ENCODE measurements around the gene BTF3. TPM values are rescaled to one million over a fixed set of nuclear protein-coding genes. Genes with fewer than 3 reads are reported as not detected.
A peak's percentile ranks its signal among the peaks of the same experiment; 100 is the strongest.

Gene BTF3
- total and polyA plus RNA-seq, 2 experiments from 2014 or later = 407 to 458 TPM

GRCh38 chr5:73515232-73515631 is 17.0 kb downstream of the BTF3 start:
- TF ChIP-seq, protein P1, sequence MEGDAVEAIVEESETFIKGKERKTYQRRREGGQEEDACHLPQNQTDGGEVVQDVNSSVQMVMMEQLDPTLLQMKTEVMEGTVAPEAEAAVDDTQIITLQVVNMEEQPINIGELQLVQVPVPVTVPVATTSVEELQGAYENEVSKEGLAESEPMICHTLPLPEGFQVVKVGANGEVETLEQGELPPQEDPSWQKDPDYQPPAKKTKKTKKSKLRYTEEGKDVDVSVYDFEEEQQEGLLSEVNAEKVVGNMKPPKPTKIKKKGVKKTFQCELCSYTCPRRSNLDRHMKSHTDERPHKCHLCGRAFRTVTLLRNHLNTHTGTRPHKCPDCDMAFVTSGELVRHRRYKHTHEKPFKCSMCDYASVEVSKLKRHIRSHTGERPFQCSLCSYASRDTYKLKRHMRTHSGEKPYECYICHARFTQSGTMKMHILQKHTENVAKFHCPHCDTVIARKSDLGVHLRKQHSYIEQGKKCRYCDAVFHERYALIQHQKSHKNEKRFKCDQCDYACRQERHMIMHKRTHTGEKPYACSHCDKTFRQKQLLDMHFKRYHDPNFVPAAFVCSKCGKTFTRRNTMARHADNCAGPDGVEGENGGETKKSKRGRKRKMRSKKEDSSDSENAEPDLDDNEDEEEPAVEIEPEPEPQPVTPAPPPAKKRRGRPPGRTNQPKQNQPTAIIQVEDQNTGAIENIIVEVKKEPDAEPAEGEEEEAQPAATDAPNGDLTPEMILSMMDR (IDR thresholded peaks at IDR 0.05; ENCODE audit: low read depth, low read length) = no peak
- no peak for DNase-seq (ENCODE audit: low read depth in 1 of 2, low spot score in 1 of 2)
- H3K27ac ChIP-seq = no peak overlapping the region

DNA sequence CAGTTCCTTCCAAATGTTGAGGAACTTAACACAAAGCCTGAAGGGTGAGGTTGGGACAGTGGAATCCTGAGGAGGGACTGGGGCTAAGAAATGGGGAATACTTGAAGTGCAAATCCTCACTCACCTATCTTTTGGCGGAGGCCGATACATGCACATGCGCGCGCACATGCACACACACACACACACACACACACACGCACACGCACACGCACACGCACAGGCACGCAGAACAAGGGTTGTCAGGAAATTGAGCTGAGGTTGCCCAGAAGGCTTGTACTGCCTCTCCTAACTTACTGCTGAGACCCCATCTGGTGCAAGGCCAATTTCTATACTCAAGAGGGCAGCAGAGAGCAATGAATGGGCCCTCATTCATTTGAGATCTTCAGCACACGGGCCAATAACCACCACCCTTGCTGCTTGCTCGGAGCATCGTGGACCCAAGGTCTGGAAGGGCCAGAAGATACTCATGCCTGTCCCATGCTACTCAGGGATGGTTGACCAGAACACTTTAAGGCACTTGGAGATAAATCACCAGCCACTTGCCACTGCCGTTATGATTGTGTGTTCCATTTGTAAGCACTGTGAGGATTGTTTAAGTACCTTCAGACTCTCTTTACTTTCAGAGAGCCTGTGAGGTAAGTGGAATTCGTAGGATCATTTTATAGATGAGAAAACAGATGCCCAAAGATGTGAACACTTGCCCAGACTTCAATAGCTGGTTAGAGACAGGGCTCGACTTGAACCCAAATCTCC is 21.5 kb downstream of the BTF3 start:
- no peak overlapping the region for H3K27ac ChIP-seq
- no peaks in the 10 kb centered on the region for H3K9me3 ChIP-seq (ENCODE audit: low read depth)
- H3K27me3 ChIP-seq = no peaks in the 10 kb centered on the region
- H3K36me3 ChIP-seq = no peaks in the 10 kb centered on the region
- TF ChIP-seq, protein P1 (IDR thresholded peaks at IDR 0.05; ENCODE audit: low read depth, low read length) = peak; percentile 81
- DNase-seq (ENCODE audit: low read depth in 1 of 2, low spot score in 1 of 2) = peak; percentile 82 to 89
- no peaks in the 10 kb centered on the region for H3K4me1 ChIP-seq (ENCODE audit: low read depth)
- H3K4me3 ChIP-seq = no peak overlapping the region

More at GRCh38 chr5:73515232-73515631, 17.0 kb downstream of the BTF3 start:
- no peaks in the 10 kb centered on the region for H3K27me3 ChIP-seq
- H3K36me3 ChIP-seq = no peaks in the 10 kb centered on the region
- H3K4me1 ChIP-seq (ENCODE audit: low read depth) = no peaks in the 10 kb centered on the region
- no peaks in the 10 kb centered on the region for H3K9me3 ChIP-seq (ENCODE audit: low read depth)
- H3K4me3 ChIP-seq = no peak overlapping the region

- no peaks in the 10 kb centered on the region for H3K36me3 ChIP-seq
- H3K4me3 ChIP-seq = no peak overlapping the region
- no peak for DNase-seq (ENCODE audit: low read depth in 1 of 2, low spot score in 1 of 2)
- no peaks in the 10 kb centered on the region for H3K27me3 ChIP-seq
- no peaks in the 10 kb centered on the region for H3K4me1 ChIP-seq (ENCODE audit: low read depth)
- TF ChIP-seq, protein P1 (IDR thresholded peaks at IDR 0.05; ENCODE audit: low read depth, low read length) = no peak
- no peak overlapping the region for H3K27ac ChIP-seq
- no peaks in the 10 kb centered on the region for H3K9me3 ChIP-seq (ENCODE audit: low read depth)
Observed at GRCh38 chr5:73522989-73523388, 24.7 kb downstream of the BTF3 start.

DNA sequence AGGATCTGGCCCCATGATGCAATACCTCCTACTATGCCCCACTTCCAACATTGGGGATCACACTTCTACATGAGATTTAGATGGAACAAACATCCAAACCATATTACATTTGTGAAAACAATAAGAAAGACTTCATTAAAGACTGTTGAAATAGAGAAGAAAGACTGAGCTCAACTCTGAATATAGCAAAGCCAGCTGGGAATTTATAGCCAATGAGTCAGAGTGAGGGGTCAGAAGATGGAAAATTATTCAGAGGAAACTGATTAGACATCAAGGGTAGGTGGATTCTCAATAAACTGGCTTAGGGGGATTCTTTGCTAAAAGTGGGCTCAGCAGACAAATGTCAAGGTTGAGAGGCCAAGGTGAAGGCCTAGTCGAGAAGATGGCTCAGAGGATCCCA is 25.6 kb downstream of the BTF3 start:
- Histone ChIP-seq H3K9me3 (ENCODE audit: low read depth) (no peaks in the 10 kb centered on the region), H3K27me3 (no peaks in the 10 kb centered on the region), H3K36me3 (no peaks in the 10 kb centered on the region), H3K4me1 (ENCODE audit: low read depth) (no peaks in the 10 kb centered on the region), H3K4me3 (no peak overlapping the region), H3K27ac (no peak overlapping the region)
- TF ChIP-seq, protein P1 (IDR thresholded peaks at IDR 0.05; ENCODE audit: low read depth, low read length) = no peak
- no peak for DNase-seq (ENCODE audit: low read depth in 1 of 2, low spot score in 1 of 2)

DNA sequence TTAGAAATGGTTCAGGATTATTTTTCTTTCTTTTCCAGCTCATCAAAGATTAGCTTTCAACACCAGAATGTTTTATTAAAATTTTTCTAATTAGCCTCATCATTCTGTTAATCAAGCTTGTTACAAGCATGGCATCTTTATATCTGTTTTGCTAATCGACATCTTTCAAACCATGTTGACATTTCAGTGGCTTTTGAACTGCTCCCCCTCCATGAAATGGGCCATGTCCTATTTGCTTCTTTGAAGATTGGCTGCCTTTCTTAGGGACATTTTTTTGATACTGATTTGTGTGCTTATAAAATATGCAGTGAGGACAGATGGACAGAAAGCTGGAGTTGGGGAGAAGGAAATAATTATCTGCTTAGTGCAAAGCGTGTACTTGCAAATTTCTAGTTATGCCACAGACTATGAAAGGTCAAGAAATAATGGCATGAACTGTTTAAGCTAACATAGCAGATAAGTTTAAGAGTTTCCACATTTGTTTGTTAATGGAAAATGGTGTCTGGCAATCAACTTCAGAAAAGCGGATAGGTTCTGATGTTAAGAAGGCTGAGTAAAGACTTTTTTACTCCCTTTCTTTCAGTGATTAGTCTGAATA is 27.5 kb downstream of the BTF3 start:
- Histone ChIP-seq H3K4me1 (ENCODE audit: low read depth) (no peaks in the 10 kb centered on the region), H3K27me3 (no peaks in the 10 kb centered on the region), H3K4me3 (no peak overlapping the region), H3K27ac (no peak overlapping the region), H3K9me3 (ENCODE audit: low read depth) (no peaks in the 10 kb centered on the region), H3K36me3 (no peaks in the 10 kb centered on the region)
- TF ChIP-seq, protein P1 (IDR thresholded peaks at IDR 0.05; ENCODE audit: low read depth, low read length) = no peak
- DNase-seq (ENCODE audit: low read depth in 1 of 2, low spot score in 1 of 2) = no peak
